ENCODE results near the gene PROK1. TPM values are rescaled to one million over a fixed set of nuclear protein-coding genes. Genes with fewer than 3 reads are reported as not detected.

The PROK1 gene
- total and polyA plus RNA-seq, 3 experiments from 2014 or later, result not detected

Other genes with a start within 250 kb of the PROK1 start
- 1 to 10 TPM; 6.4 to 8.4 TPM for gene KCNC4, start 240.8 kb upstream of the PROK1 start, total RNA-seq
- gene KCNC4, start 240.8 kb upstream of the PROK1 start, polyA plus RNA-seq, result 2.0 TPM
- gene RBM15, start 111.8 kb upstream of the PROK1 start, total RNA-seq, result 10 to 100 TPM; 53.9 to 54.0 TPM
- gene RBM15, start 111.8 kb upstream of the PROK1 start, polyA plus RNA-seq, result 10.7 TPM
- under 1 TPM; 0.09 to 0.13 TPM for gene SLC16A4, start 60.1 kb upstream of the PROK1 start, total RNA-seq
- gene SLC16A4, start 60.1 kb upstream of the PROK1 start, polyA plus RNA-seq, result 0.49 TPM
- gene LAMTOR5, start 43.5 kb upstream of the PROK1 start, total RNA-seq, result 100 to 1,000 TPM; 148 to 157 TPM
- gene LAMTOR5, start 43.5 kb upstream of the PROK1 start, polyA plus RNA-seq, result 262 TPM
- not detected for gene KCNA10, start 68.0 kb downstream of the PROK1 start, total RNA-seq
- not detected for gene KCNA10, start 68.0 kb downstream of the PROK1 start, polyA plus RNA-seq
- under 1 TPM; 0.24 to 0.35 TPM for gene KCNA2, start 155.2 kb downstream of the PROK1 start, total RNA-seq
- gene KCNA2, start 155.2 kb downstream of the PROK1 start, polyA plus RNA-seq, result 0.16 TPM
- 10 to 100 TPM; 38.4 to 40.5 TPM for gene KCNA3, start 223.8 kb downstream of the PROK1 start, total RNA-seq
- 94.0 TPM for gene KCNA3, start 223.8 kb downstream of the PROK1 start, polyA plus RNA-seq

Data from CD8-positive, alpha-beta memory T cell (primary cell).